Heart left ventricle (tissue), 13 donors: ENCODE measurements around the gene GOLGA6L26.
"Not testable (repeated sequence)": the region's sequence is repeated elsewhere in the genome, so short reads cannot be mapped to it uniquely, and the experiment has no call there.

Experiments used
- CTCF ChIP-seq, 12 donors: fragments of 200-600 bp; sonication (generic) in 4 of 12; IDR thresholded peaks; one replicate each; pipeline versions ENCODE4 v1.5.0 to v1.8.0; 2018 to 2022; ENCODE audit warnings: antibody characterized with exemption in 12 of 12, mild to moderate bottlenecking in 5 of 12
- POLR2A ChIP-seq, 2 donors: fragments of 450-650 bp; IDR thresholded peaks; one replicate each; pipeline ENCODE4 v1.6.1; 2017; ENCODE audit warnings: antibody characterized with exemption in 2 of 2, mild to moderate bottlenecking in 2 of 2, moderate library complexity in 2 of 2
- donor health status: ischemic (EF 13 %, LVEDD 7.1; RV severe dilation, severe dysfunction).
- donor health status: DM: no; HTN: yes; CAD: no.
- donor health status: DM: no; HTN: no; CAD: no.
- donor health status: ischemic (EF 25% LVEDD 6.9; RV normal size, moderate dysfunction).
- donor health status: ischemic (EF 25% LVEDD 5.7; RV mildly dilated, moderate dysfunction).
- donor health status: ischemic (EF 35%, LVEDD 5.7; RV mildly dilated, moderate dysfunction).
- donor health status: nonischemic (EF 11% LVEDD 7.7; RV severe dilation, severe dysfunction).
- donor health status: DM: yes; HTN: yes; CAD: no.
- donor health status: PGD.
- donor health status: ischemic (EF 29% LVEDD 5.4; RV normal size, mild dysfunction).
- donor health status: nonischemic (EF 23%, LVEDD 6.1; RV moderate dilation, normal function).

DNA sequence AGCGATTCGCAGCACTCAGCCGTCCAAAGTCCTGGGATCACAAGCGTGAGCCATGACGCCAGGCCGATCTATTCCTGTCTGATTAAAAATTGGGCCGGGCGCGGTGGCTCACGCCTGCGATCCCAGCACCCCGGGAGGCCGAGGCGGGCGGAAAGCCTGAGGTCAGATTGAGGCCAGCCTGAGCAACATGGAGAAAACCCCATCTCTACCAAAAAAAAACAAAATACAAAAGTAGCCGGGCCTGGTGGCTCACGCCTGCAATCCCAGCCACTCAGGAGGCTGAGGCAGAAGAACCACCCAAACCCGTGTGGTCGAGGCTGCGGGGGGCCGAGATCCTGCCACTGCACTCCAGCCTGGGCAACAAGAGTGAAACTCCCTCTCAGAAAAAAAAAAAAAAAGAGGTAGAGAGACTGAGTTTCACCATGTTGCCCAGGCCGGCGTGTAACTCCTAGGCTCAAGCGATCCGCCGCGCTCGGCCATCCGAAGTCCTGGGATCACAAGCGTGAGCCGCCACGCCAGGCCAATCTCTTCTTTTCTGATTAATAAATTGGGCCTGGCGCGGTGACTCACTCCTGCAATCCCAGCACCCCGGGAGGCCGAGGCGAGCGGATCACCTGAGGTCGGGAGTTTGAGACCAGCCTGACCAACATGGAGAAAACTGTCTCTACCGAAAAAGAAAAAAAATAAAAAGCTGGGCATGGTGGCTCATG lies 39.0 kb upstream of the GOLGA6L26 start:
- not testable (repeated sequence) for TF ChIP-seq CTCF, POLR2A (IDR thresholded peaks at IDR 0.05)
